Measurements from ENCODE around the gene SPG7.
"Not testable (repeated sequence)": the region's sequence is repeated elsewhere in the genome, so short reads cannot be mapped to it uniquely, and the experiment has no call there.

Gene SPG7

DNA sequence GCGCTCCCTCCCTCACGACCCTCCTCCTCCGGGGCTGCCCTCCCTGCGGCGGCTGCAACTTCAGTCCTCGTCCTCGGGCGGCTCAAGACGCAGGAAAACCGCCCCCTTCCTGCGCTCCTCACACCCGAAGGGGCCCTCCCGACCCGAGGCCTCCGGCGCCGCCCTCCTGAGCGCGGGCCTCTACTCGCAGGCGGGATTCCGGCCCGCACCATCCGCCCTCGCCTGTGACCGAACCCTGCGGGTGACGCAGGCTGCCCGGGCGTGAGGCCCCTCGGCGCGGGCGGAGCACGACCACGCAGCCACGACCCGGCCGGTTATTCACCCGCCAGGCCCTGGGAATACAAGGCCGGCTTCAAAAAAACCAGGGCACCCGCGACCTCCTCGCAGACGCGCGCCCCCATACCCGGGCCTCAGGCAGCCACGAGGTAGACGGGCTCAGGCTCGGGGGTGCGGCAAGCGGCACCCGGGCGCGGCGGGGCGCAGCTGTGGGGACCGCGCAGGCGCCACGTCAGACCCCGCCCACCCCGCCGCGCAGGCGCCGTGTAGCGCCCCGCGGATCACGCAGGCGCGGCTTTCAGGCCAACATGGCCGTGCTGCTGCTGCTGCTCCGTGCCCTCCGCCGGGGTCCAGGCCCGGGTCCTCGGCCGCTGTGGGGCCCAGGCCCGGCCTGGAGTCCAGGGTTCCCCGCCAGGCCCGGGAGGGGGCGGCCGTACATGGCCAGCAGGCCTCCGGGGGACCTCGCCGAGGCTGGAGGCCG is at the start of gene SPG7:
Gene SPG7 (plus strand): TSS at position 570 of the 757 bp plus-strand sequence. CDS start 15 bp downstream, at position 585.
- TF ChIP-seq, protein P1, sequence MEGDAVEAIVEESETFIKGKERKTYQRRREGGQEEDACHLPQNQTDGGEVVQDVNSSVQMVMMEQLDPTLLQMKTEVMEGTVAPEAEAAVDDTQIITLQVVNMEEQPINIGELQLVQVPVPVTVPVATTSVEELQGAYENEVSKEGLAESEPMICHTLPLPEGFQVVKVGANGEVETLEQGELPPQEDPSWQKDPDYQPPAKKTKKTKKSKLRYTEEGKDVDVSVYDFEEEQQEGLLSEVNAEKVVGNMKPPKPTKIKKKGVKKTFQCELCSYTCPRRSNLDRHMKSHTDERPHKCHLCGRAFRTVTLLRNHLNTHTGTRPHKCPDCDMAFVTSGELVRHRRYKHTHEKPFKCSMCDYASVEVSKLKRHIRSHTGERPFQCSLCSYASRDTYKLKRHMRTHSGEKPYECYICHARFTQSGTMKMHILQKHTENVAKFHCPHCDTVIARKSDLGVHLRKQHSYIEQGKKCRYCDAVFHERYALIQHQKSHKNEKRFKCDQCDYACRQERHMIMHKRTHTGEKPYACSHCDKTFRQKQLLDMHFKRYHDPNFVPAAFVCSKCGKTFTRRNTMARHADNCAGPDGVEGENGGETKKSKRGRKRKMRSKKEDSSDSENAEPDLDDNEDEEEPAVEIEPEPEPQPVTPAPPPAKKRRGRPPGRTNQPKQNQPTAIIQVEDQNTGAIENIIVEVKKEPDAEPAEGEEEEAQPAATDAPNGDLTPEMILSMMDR (IDR thresholded peaks at IDR 0.05; ENCODE audit: borderline replicate concordance, insufficient read depth, low read depth, low read length), result no peak
- H3K4me3 ChIP-seq (ENCODE audit: low read depth, low read length), result peak within 1 kb of the TSS; percentile 95

DNA sequence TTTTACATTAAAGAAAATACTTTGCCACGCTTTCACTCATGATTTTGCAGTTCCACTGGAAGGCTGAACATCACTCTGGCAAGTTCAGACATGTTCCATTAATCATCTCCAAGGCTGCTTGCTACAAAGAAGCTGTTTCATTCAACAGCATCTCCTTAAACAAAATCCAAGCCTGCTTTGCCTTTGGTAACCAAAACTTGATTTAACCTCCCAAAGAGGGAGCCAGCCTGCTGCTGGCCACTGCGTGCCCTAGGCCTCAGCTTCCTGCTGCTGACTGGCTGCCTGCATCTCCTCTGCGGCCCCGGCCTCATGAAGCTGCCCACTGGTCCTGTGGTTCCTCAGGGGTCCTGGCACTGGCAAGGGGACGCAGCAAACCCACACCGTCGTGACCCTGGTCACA is 49.7 kb upstream of the SPG7 start:
- H3K4me3 ChIP-seq (ENCODE audit: low read depth, low read length), result no peak overlapping the region
- TF ChIP-seq, protein P1 (IDR thresholded peaks at IDR 0.05; ENCODE audit: borderline replicate concordance, insufficient read depth, low read depth, low read length), result no peak

DNA sequence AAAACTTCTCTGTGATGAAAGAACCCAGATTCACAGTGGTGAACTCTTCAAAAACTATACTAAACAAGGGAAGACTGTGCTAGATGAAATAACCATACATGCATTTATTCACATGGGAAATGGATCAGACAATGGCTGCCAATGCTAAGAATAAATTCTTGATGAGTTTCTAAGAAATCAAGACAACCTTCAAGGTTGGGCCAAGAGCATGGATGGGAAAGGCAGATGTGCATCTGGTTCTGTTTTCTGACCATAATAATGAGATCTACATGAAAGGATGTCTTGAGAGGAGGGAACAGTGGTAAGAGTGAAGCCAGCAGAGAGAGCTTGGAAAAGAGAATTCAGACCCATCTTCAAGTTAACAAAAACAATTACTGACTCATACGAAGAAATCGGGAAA is 49.2 kb upstream of the SPG7 start:
- H3K4me3 ChIP-seq (ENCODE audit: low read depth, low read length), result no peak overlapping the region
- TF ChIP-seq, protein P1 (IDR thresholded peaks at IDR 0.05; ENCODE audit: borderline replicate concordance, insufficient read depth, low read depth, low read length), result no peak

DNA sequence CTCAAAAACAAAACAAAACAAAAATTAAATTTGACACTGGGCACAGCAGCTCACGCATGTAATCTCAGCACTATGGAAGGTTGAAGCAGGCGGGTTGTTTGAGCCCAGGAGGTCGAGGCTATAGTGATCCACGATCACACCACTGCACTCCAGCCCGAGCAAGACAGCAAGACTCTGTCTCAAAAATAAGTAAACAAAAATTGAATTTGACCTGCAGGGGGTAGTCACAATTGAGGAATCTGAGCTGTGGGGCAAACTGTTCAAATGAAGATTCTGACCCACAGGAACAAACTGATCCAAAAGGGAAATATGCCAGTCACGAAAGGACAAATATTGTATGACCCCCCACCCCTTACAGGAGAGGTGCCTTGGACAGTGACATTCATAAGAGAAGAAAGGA is 47.6 kb upstream of the SPG7 start:
- TF ChIP-seq, protein P1 (IDR thresholded peaks at IDR 0.05; ENCODE audit: borderline replicate concordance, insufficient read depth, low read depth, low read length), result no peak
- H3K4me3 ChIP-seq (ENCODE audit: low read depth, low read length), result no peak overlapping the region

DNA sequence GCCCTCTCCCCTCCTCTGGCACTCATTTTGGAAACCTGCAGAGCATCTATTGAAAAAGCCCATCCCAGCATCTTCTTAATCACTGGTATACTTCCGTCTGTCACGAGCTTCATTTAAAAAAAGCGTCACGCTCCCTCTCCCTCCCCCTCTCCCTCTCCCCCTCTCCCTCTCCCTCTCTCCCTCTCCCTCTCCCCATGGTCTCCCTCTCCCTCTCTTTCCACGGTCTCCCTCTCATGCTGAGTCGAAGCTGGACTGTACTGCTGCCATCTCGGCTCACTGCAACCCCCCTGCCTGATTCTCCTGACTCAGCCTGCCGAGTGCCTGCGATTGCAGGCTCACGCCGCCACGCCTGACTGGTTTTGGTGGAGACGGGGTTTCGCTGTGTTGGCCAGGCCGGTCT is 46.3 kb upstream of the SPG7 start:
- not testable (repeated sequence) for H3K4me3 ChIP-seq (ENCODE audit: low read depth, low read length)

DNA sequence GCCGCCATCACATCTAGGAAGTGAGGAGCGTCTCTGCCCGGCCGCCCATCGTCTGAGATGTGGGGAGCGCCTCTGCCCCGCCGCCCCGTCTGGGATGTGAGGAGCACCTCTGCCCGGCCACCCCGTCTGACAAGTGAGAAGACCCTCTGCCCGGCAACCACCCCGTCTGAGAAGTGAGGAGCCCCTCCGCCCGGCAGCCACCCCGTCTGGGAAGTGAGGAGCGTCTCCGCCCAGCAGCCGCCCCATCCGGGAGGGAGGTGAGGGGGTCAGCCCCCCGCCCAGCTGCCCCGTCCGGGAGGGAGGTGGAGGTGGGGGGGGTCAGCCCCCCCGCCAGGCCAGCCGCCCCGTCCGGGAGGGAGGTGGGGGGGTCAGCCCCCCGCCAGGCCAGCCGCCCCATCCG is 45.6 kb upstream of the SPG7 start:
- H3K4me3 ChIP-seq (ENCODE audit: low read depth, low read length), result not testable (repeated sequence)

DNA sequence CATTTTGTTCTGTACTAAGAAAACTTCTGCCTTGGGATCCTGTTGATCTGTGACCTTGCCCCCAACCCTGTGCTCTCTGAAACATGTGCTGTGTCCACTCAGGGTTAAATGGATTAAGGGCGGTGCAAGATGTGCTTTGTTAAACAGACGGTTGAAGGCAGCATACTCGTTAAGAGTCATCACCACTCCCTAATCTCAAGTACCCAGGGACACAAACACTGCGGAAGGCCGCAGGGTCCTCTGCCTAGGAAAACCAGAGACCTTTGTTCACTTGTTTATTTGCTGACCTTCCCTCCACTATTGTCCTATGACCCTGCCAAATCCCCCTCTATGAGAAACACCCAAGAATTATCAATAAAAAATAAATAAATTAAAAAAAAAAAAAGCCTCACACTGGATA is 44.9 kb upstream of the SPG7 start:
- H3K4me3 ChIP-seq (ENCODE audit: low read depth, low read length), result not testable (repeated sequence)

DNA sequence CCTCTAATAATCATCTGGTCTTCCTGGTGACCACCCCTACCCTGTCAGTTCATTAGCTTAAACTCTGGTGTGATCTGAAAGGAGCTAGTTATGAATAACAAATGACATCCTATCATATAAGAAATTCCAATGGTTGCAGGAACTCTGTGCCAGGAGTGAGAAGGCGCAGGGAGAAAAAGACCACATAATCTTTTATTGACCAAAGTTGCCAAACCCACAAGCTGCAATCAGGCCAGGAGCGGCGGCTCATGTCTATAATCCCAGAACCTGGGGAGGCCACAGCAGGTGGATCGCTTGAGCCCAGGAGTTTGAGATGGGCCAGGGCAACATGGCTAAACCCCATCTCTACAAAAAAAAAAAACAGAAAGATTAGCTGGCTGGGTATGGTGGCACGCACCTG is 41.3 kb upstream of the SPG7 start:
- no peak overlapping the region for H3K4me3 ChIP-seq (ENCODE audit: low read depth, low read length)
- TF ChIP-seq, protein P1 (IDR thresholded peaks at IDR 0.05; ENCODE audit: borderline replicate concordance, insufficient read depth, low read depth, low read length), result no peak

DNA sequence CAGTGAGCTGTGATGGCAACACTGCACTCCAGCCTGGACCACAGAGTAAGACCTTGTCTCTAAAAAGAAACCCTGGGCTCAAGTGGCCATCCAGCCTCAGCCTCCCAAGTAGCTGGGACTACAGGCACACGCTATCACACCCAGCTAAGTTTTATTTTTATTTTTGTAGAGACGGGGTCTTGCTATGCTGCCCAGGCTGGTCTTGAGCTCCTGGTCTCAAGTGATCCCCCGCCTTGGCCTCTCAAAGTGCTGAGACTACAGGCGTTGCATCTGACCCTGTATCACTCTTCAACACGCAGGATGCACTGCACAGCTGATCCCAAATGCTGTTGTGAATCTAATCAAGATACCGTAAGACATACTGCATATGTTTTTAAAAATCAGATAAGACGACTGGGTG is 40.8 kb upstream of the SPG7 start:
- TF ChIP-seq, protein P1 (IDR thresholded peaks at IDR 0.05; ENCODE audit: borderline replicate concordance, insufficient read depth, low read depth, low read length), result no peak
- H3K4me3 ChIP-seq (ENCODE audit: low read depth, low read length), result no peak overlapping the region
